ENCODE results near the gene CRYZL1. TPM values are rescaled to one million over a fixed set of nuclear protein-coding genes. Genes with fewer than 3 reads are reported as not detected.
"Not testable (repeated sequence)": the region's sequence is repeated elsewhere in the genome, so short reads cannot be mapped to it uniquely, and the experiment has no call there.

Gene CRYZL1
- 17.7 and 18.3 TPM in 2 replicates for total RNA-seq (2014; rRNA removed)
- 15.3 TPM for polyA plus RNA-seq (2012)

- DNase-seq (ENCODE audit: low read depth), result peak; percentile 99
Measured at GRCh38 chr21:33641352-33642026, at the start of gene CRYZL1. Gene CRYZL1 (minus strand): TSS chr21:33641741. CDS start chr21:33631551, 10,190 bp downstream.

DNA sequence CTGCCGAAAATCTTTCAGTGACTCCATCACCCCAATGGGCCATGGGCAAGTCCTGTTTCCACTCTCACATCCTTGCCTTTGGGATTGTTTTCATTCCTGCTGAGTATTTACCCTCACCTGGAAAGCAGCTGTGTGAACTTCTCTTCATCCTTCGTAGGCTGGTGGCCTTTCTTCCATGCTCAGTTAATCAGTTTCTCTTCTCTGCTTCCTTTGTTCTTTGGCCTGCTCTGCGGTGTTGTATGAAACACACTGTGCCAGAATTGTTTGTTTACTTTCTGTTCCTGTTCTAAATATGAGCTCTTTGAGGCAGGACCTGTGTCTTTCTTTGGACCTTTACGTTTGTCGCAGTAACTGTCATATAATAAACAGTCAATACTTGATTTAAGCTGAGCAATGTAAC is 49.3 kb upstream of the CRYZL1 start:
- no peak for DNase-seq (ENCODE audit: low read depth)

GRCh38 chr21:33688353-33688752 is 46.8 kb upstream of the CRYZL1 start:
- no peak for DNase-seq (ENCODE audit: low read depth)

DNA sequence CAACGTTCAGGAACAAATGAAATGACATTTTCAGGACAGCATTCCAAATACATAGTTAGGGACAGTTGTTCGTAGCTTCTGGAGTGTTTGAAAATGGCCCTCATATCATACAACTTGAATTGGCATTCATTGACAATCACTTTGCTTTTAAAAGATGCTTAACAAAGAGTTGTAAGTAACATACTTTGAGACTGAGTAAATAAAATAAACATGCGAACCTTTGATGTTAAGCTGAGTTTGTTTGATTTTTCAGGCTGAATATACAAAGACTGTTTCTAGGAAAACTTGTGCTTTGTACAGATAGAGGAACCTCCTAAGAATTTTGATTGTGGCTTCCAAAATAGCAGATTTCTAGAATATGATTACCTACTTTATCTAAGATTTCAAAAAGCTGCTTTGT is 46.1 kb upstream of the CRYZL1 start:
- DNase-seq (ENCODE audit: low read depth), result no peak

- DNase-seq (ENCODE audit: low read depth), result no peak
Measured at GRCh38 chr21:33686386-33686785, 44.8 kb upstream of the CRYZL1 start.

GRCh38 chr21:33685613-33686197 is 44.2 kb upstream of the CRYZL1 start:
- peak; percentile 74 for DNase-seq (ENCODE audit: low read depth)

DNA sequence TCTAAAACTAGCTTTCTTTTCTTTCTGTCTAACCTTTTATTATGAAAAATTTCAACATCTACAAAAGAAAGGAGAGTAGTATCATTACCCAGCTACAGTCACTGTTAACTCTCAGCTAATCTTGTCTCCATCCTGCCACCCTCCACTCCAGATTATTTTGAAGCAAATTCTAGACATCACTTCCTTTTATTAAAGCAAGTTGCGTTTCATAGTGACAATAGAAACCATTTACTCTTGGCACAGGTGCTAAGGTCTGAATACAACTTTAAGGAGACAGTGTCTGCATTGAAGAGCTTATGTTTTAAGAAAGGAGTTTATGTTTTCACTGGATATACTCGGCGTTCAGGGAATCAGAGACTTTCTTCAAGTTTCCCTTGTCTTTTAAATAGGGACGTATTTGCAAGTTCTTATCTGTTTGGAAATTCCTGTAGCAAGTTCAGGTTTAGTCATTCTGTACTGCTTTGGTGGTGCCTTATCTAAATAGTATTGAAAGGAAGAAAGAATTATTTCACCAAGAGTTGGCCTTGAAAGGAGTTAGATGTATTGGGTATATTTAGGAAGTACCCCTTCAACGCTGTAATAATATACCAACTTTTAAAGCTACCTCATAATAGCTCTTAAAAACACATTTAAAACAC is 43.5 kb upstream of the CRYZL1 start:
- DNase-seq (ENCODE audit: low read depth), result no peak

GRCh38 chr21:33684068-33684467 is 42.5 kb upstream of the CRYZL1 start:
- no peak for DNase-seq (ENCODE audit: low read depth)

DNA sequence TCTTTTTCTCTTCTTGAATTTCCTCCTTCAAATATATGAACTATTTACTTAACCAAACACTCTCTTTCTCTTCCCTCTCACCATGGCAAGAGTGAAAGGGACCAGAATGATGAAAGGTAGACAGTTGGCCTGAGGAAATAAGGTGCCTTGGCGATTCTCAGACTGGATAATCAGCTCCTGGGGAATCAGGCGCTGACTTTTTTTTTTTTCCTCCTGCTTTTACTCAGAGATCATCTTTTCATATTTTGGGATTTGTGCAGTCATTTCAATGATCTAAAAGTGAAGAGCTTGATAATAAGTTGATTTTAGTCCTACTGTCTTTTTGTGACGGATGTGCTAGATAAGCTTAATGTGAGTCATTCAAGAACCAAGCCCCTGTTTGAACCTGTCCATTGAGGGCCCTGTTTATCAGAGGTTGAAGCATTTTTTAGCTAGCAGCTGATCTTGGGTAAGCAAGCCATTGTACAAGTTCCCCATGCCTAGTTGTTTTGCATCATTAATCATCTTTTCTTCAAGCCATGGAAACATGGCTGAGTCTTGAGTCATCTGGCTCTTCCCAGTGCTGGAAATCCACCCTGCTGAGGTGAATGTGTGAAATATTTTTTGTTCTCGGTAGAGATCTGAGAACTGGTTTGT is 41.6 kb upstream of the CRYZL1 start:
- DNase-seq (ENCODE audit: low read depth), result peak; percentile 95

DNA sequence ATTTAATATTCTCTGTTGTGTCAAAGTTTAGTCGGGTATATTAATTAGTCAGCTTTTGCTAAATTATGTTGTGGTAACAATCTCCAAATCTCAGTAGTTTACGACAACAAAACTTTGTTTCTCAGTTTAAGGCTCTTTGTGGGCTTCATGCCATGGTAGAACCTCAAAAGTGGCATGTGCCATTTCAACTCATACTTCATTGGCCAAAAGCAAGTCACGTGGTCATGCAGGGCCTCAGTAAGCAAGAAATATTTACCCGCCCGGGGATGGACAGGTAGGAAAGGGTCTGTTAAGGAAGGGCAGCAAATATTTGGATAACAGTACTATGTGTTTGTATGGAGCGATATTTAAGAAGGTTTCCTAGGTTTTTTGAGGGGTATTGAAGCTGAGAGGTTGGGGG is 39.3 kb upstream of the CRYZL1 start:
- no peak for DNase-seq (ENCODE audit: low read depth)

DNA sequence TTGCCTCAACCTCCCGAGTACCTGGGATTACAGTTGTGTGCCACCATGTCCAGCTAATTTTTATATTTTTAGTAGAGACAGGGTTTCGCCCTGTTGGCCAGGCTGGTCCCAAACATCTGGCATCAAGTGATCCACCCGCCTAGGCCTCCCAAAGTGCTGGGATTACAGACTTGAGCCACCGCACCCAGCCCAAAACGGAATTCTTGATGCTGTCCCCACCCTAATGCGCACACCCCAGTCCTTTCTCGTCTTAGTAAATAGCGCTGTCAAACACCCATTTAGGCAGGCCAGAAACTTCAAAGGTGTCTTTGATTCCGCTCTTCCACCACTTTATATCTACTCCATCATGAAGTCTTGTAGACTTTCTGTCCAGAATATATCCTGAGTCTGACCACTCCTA is 35.9 kb upstream of the CRYZL1 start:
- no peak for DNase-seq (ENCODE audit: low read depth)

- DNase-seq (ENCODE audit: low read depth), result not testable (repeated sequence)
Measured at GRCh38 chr21:33676666-33677065, 35.1 kb upstream of the CRYZL1 start.

GRCh38 chr21:33674226-33674625 is 32.7 kb upstream of the CRYZL1 start:
- no peak for DNase-seq (ENCODE audit: low read depth)

- no peak for DNase-seq (ENCODE audit: low read depth)
Measured at GRCh38 chr21:33673473-33673872, 31.9 kb upstream of the CRYZL1 start.

- DNase-seq (ENCODE audit: low read depth), result no peak
Measured at GRCh38 chr21:33670076-33670978, 28.8 kb upstream of the CRYZL1 start.

GRCh38 chr21:33668620-33669019 is 27.1 kb upstream of the CRYZL1 start:
- no peak for DNase-seq (ENCODE audit: low read depth)

GRCh38 chr21:33668180-33668579 is 26.6 kb upstream of the CRYZL1 start:
- no peak for DNase-seq (ENCODE audit: low read depth)

DNA sequence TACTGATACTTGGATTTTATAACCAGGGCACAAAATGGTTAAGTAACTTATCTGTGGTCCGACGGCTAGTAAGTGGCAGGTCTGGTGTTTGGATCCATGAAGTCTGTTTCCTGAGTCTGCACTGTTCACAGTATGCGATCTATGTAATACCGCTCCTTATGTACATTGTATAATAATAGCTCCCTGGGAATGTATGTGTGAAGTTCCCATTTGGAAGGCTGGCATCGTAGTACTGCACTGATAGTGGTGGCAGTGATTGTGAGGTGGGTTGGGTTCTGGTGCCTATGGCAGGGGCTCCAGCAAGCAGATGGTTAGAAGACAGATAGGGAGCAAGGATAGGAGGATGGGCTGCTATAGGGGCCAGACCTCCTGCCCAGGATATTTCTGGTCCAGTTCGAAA is 26.1 kb upstream of the CRYZL1 start:
- no peak for DNase-seq (ENCODE audit: low read depth)

DNA sequence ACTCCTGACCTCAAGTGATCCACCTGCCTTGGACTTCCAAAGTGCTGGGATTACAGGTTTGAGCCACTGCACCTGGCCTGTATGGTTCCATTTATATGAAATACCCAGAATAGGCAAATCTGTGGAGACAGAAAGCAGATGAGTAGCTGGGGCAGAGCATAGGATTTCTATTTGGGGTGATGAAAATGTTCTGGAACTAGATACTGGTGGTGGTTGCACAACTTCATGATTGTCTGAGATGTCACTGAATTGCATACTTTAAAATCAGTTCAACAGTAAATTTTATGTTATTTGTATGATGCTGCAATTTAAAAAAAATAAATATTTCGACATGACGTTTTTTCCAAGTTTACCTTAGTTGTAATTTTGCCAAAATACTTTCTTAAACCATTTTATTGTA is 24.6 kb upstream of the CRYZL1 start:
- peak; percentile 40 for DNase-seq (ENCODE audit: low read depth)

GRCh38 chr21:33664135-33664534 is 22.6 kb upstream of the CRYZL1 start:
- no peak for DNase-seq (ENCODE audit: low read depth)

DNA sequence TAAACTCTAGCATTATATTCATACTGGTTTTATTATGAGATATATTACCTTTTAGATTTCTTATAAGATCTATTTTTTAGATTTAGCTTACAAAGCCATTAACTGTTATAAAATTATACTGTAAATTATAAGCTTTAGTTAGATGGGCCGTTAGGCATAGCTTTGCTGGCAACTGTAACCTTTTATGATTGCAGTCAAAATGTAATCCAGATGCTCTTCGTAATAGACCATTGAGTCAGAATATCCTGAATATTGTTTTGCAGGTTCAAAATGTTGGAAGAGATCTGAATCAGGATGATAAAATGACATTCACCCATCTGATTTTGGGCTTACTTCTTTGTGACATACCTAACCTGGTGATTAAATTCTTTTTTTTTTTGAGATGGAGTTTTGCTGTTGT is 21.7 kb upstream of the CRYZL1 start:
- DNase-seq (ENCODE audit: low read depth), result no peak
